Liver (tissue), 9 donors: ENCODE data around the gene UBXN11. TPM values are rescaled to one million over a fixed set of nuclear protein-coding genes. Genes with fewer than 3 reads are reported as not detected.

Experiments used
- DNase-seq: peaks from one replicate; pipeline ENCODE4 v3.0.0-alpha.2; 2017; ENCODE audit warnings: low spot score
- H3K27ac ChIP-seq, 2 donors: one replicate each; pipeline ENCODE4 v1.7.0; 2013; ENCODE audit warnings: inconsistent platforms in 2 of 2, low read length in 2 of 2, control low read depth in 1 of 2, low read depth in 1 of 2, mild to moderate bottlenecking in 1 of 2
- H3K27me3 ChIP-seq, 4 donors: one replicate each; pipeline versions ENCODE4 v1.6.1 to v1.7.0; 2013; ENCODE audit warnings: low read length in 3 of 4, inconsistent platforms in 1 of 4, mild to moderate bottlenecking in 1 of 4, moderate library complexity in 1 of 4; ENCODE audit not compliant: control insufficient read depth in 4 of 4, insufficient read depth in 4 of 4
- H3K36me3 ChIP-seq, 4 donors: one replicate each; pipeline versions ENCODE4 v1.6.1 to v1.7.0; 2013; ENCODE audit warnings: low read length in 3 of 4, mild to moderate bottlenecking in 3 of 4, low read depth in 1 of 4, moderate library complexity in 1 of 4; ENCODE audit not compliant: control insufficient read depth in 4 of 4, insufficient read depth in 3 of 4
- H3K4me1 ChIP-seq, 4 donors: one replicate each; pipeline versions ENCODE4 v1.6.1 to v1.7.0; 2013; ENCODE audit warnings: low read length in 3 of 4, mild to moderate bottlenecking in 3 of 4, moderate library complexity in 1 of 4; ENCODE audit not compliant: control insufficient read depth in 4 of 4, insufficient read depth in 4 of 4
- H3K4me3 ChIP-seq, 3 donors: one replicate each; pipeline versions ENCODE4 v1.6.1 to v1.7.0; 2013; ENCODE audit warnings: low read length in 3 of 3, control low read depth in 1 of 3, low read depth in 1 of 3, mild to moderate bottlenecking in 1 of 3
- H3K9ac ChIP-seq, 2 donors: one replicate each; pipeline ENCODE4 v1.7.0; 2013; ENCODE audit warnings: low read length in 2 of 2, mild to moderate bottlenecking in 2 of 2, moderate library complexity in 2 of 2, control low read depth in 1 of 2, low read depth in 1 of 2
- H3K9me3 ChIP-seq, 4 donors: one replicate each; pipeline versions ENCODE4 v1.6.1 to v1.7.0; 2013; ENCODE audit warnings: low read length in 3 of 4; ENCODE audit not compliant: control insufficient read depth in 4 of 4
- EGR1 ChIP-seq, 2 donors: IDR thresholded peaks; 2 replicates each; pipeline ENCODE4 v1.6.1; 2016 to 2018; ENCODE audit warnings: antibody characterized with exemption in 2 of 2, low read depth in 2 of 2
- FOXA1 ChIP-seq: IDR thresholded peaks from 2 replicates; pipeline ENCODE4 v1.6.1; 2016; ENCODE audit warnings: antibody characterized with exemption
- FOXA2 ChIP-seq: IDR thresholded peaks from 2 replicates; pipeline ENCODE4 v1.6.1; 2016; ENCODE audit warnings: antibody characterized with exemption
- GABPA ChIP-seq, 2 donors: IDR thresholded peaks in 1 of 2; conservative IDR thresholded peaks in 1 of 2; 2 replicates each; pipeline ENCODE4 v1.6.1; 2016; ENCODE audit warnings: antibody characterized with exemption in 2 of 2, mild to moderate bottlenecking in 1 of 2, moderate library complexity in 1 of 2
- HNF4A ChIP-seq, 2 donors: conservative IDR thresholded peaks; 2 replicates each; pipeline ENCODE4 v1.6.1; 2016; ENCODE audit warnings: antibody characterized with exemption in 2 of 2, mild to moderate bottlenecking in 2 of 2
- HNF4G ChIP-seq: IDR thresholded peaks from 2 replicates; pipeline ENCODE4 v1.6.1; 2016; ENCODE audit warnings: antibody characterized with exemption
- NR2F2 ChIP-seq: IDR thresholded peaks from 2 replicates; pipeline ENCODE4 v1.6.1; 2016; ENCODE audit warnings: antibody characterized with exemption
- RAD21 ChIP-seq, 2 donors: IDR thresholded peaks; 2 replicates each; pipeline ENCODE4 v1.6.1; 2016; ENCODE audit warnings: antibody characterized with exemption in 2 of 2, mild to moderate bottlenecking in 2 of 2
- RXRA ChIP-seq, 2 donors: IDR thresholded peaks; 2 replicates each; pipeline ENCODE4 v1.6.1; 2017 to 2018; ENCODE audit warnings: antibody characterized with exemption in 2 of 2, mild to moderate bottlenecking in 1 of 2
- SP1 ChIP-seq: IDR thresholded peaks from 2 replicates; pipeline ENCODE4 v1.6.1; 2018; ENCODE audit warnings: antibody characterized with exemption, mild to moderate bottlenecking
- TAF1 ChIP-seq: conservative IDR thresholded peaks from 2 replicates; pipeline ENCODE4 v1.6.1; 2016; ENCODE audit warnings: antibody characterized with exemption, mild to moderate bottlenecking
- WGBS: extraction: QIAGEN DNeasy Blood & Tissue Kit; methylation state at CpG from one replicate; pipeline ENCODE4 v1.1.7; 2013; 5-methylcytosine and 5-hydroxymethylcytosine counted together
- polyA plus RNA-seq, 2 donors: library from polyadenylated mRNA; stranded (reverse) in 1 of 2; unstranded in 1 of 2; fragments of 200-250 nt in 1 of 2; fragments of >200 nt in 1 of 2; fragmentation: Nextera tagmentation in 1 of 2; extraction: Ambion mirVana in 1 of 2; gene quantifications; one replicate each; pipeline versions ENCODE4 v1.2.1 to v1.2.3, GENCODE V29; 2013 to 2015
- total RNA-seq, 2 donors: library from RNA; depleted of rRNA; stranded (reverse); fragments of >200 nt; gene quantifications; one replicate each; pipeline ENCODE4 v1.2.3, GENCODE V29; 2014
- TF ChIP-seq, protein P1 (sequence below): IDR thresholded peaks from 2 replicates; pipeline ENCODE4 v1.6.1; 2016; ENCODE audit warnings: antibody characterized with exemption
- TF ChIP-seq, protein P2 (sequence below): IDR thresholded peaks from 2 replicates; pipeline ENCODE4 v1.6.1; 2016; ENCODE audit warnings: antibody characterized with exemption, mild to moderate bottlenecking
- donor health status: healthy.
- donor health status: healthy.
- donor health status: healthy.
- donor health status: healthy.
- donor health status: healthy.

UBXN11 gene
- total and polyA plus RNA-seq, 4 donors, result 3.0 to 9.5 (median 7.3) TPM

DNA sequence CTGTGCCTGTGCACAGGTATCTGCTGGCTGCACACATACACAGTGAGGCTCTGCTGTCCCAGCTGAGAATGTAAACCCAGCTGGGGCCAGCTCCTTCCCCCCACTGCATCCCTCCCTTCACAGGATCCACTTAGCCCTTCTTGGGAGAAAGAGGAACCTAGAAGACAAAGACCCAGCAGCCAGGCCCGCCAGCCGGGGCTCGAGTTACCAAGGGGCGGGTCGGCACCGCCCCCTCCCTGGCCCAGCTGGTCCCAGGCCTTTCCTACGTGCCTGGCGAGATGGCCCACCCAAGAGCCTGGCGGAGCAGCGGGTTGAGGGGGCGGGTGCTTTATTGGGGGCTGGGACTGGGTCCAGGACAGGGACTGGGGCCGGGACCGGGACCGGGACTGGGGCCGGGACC is 24.5 kb downstream of the UBXN11 start:
- Histone ChIP-seq H3K27me3 (no peaks in the 10 kb centered on the region), H3K9me3 (no peaks in the 10 kb centered on the region), H3K4me3 (no peak overlapping the region), H3K36me3 (no peaks in the 10 kb centered on the region), H3K4me1 (peaks cover 13 to 39% (median 21%) of the 10 kb centered on the region in 4 donors), H3K27ac (no peak overlapping the region), H3K9ac (no peak overlapping the region)
- WGBS, result 72% methylated on average over 15 of the region's 15 CpGs
- TF ChIP-seq HNF4G (no peak), SP1 (no peak), RXRA (IDR thresholded peaks at IDR 0.05) (no peak), HNF4A (conservative IDR thresholded peaks at IDR 0.05) (no peak), TAF1 (no peak), RAD21 (IDR thresholded peaks at IDR 0.05) (no peak), FOXA1 (no peak), GABPA (IDR thresholded peaks at IDR 0.05 in 1 of 2, conservative IDR thresholded peaks at IDR 0.05 in 1 of 2) (no peak)
- TF ChIP-seq, protein P1, sequence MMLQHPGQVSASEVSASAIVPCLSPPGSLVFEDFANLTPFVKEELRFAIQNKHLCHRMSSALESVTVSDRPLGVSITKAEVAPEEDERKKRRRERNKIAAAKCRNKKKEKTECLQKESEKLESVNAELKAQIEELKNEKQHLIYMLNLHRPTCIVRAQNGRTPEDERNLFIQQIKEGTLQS, result no peak
- DNase-seq, result no peak

DNA sequence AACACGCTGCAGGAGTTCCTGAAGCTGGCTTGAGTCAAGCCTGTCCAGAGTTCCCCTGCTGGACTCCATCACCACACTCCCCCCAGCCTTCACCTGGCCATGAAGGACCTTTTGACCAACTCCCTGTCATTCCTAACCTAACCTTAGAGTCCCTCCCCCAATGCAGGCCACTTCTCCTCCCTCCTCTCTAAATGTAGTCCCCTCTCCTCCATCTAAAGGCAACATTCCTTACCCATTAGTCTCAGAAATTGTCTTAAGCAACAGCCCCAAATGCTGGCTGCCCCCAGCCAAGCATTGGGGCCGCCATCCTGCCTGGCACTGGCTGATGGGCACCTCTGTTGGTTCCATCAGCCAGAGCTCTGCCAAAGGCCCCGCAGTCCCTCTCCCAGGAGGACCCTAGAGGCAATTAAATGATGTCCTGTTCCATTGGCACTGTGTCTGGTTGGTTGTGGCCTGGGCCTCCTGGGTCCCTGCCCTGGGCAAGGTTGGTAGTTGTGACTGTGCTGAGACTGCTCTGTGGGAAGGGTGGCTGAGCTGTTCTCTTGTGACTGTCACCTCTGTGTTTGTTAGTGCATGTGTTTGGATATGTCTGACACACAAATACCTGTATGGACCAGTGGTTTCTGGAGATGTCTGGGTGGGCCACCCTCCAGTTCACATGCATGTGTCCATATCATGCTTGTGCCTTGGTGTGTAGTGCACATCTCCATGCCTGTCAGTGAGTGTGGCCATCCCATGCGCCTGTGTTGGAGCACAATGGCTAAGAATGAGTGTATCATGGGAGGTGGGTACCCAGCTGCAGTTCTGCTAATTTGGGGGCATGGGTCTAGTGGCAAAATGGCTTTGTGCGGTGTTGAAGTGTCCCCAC is 25.1 kb downstream of the UBXN11 start:
- no peaks in the 10 kb centered on the region for H3K36me3 ChIP-seq
- TF ChIP-seq, protein P1, result no peak
- TF ChIP-seq, protein P2, sequence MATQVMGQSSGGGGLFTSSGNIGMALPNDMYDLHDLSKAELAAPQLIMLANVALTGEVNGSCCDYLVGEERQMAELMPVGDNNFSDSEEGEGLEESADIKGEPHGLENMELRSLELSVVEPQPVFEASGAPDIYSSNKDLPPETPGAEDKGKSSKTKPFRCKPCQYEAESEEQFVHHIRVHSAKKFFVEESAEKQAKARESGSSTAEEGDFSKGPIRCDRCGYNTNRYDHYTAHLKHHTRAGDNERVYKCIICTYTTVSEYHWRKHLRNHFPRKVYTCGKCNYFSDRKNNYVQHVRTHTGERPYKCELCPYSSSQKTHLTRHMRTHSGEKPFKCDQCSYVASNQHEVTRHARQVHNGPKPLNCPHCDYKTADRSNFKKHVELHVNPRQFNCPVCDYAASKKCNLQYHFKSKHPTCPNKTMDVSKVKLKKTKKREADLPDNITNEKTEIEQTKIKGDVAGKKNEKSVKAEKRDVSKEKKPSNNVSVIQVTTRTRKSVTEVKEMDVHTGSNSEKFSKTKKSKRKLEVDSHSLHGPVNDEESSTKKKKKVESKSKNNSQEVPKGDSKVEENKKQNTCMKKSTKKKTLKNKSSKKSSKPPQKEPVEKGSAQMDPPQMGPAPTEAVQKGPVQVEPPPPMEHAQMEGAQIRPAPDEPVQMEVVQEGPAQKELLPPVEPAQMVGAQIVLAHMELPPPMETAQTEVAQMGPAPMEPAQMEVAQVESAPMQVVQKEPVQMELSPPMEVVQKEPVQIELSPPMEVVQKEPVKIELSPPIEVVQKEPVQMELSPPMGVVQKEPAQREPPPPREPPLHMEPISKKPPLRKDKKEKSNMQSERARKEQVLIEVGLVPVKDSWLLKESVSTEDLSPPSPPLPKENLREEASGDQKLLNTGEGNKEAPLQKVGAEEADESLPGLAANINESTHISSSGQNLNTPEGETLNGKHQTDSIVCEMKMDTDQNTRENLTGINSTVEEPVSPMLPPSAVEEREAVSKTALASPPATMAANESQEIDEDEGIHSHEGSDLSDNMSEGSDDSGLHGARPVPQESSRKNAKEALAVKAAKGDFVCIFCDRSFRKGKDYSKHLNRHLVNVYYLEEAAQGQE, result no peak
- TF ChIP-seq EGR1 (IDR thresholded peaks at IDR 0.05; ENCODE audit: low read depth in 2 of 2) (no peak), NR2F2 (no peak), SP1 (no peak), FOXA2 (no peak)
- peaks cover 17 to 46% (median 27%) of the 10 kb centered on the region in 4 donors for H3K4me1 ChIP-seq
- DNase-seq, result no peak
- H3K9ac ChIP-seq, result no peak overlapping the region
- H3K4me3 ChIP-seq, result peak overlapping the region in 1 of 3 donors; percentile 89
- H3K27ac ChIP-seq, result no peak overlapping the region
- H3K9me3 ChIP-seq, result no peaks in the 10 kb centered on the region
- no peaks in the 10 kb centered on the region for H3K27me3 ChIP-seq
- WGBS, result 96% methylated on average over 5 of the region's 5 CpGs
